ENCODE results near the gene BLOC1S5. TPM values are rescaled to one million over a fixed set of nuclear protein-coding genes. Genes with fewer than 3 reads are reported as not detected.

Gene BLOC1S5
- total RNA-seq, 1 experiment from 2014 or later: 11.8 TPM

GRCh38 chr6:8000188-8000596, 64.0 kb downstream of the BLOC1S5 start:
- TF ChIP-seq REST (IDR thresholded peaks at IDR 0.05; ENCODE audit: insufficient read depth in 1 of 2, low read depth in 2 of 2, low read length in 1 of 2): no peak
- TF ChIP-seq CTCF (IDR thresholded peaks at IDR 0.05): no peak
- no peak for TF ChIP-seq SIN3A (IDR thresholded peaks at IDR 0.05; ENCODE audit: borderline replicate concordance, insufficient read depth, low read depth, low read length)
- no peak overlapping the region for H3K4me3 ChIP-seq (ENCODE audit: low read depth in 2 of 2, low read length in 2 of 2)
- ChIA-PET CTCF (no interaction called here), POLR2A (no interaction called here)
- BruUV-seq (replicated peaks): no TSS peak
- no peaks in the 10 kb centered on the region for H3K4me1 ChIP-seq (ENCODE audit: control insufficient read depth, insufficient read depth, low read length)
- DNase-seq (ENCODE audit: low read depth, low spot score): no peak
- no peak for ATAC-seq
- in situ Hi-C loops (cut with HindIII; ENCODE audit: low pct_unique_long_range_greater_than_20kb, low sequenced_read_pairs) (no loop called here), intact Hi-C loops (cut with micrococcal nuclease; ENCODE audit: unreplicated experiment) (no loop called here)
- no peaks in the 10 kb centered on the region for H3K9me3 ChIP-seq (ENCODE audit: control insufficient read depth, insufficient read depth, low read depth, low read length)
- no peak overlapping the region for H3K27ac ChIP-seq (ENCODE audit: low read length)
- no peaks in the 10 kb centered on the region for H3K27me3 ChIP-seq (ENCODE audit: control insufficient read depth, insufficient read depth, low read length)
- no peaks in the 10 kb centered on the region for H3K36me3 ChIP-seq (ENCODE audit: control insufficient read depth, insufficient read depth, low read length)

GRCh38 chr6:7999201-7999600, 65.0 kb downstream of the BLOC1S5 start:
- H3K4me3 ChIP-seq (ENCODE audit: low read depth in 2 of 2, low read length in 2 of 2): no peak overlapping the region
- intact Hi-C loops (cut with micrococcal nuclease; ENCODE audit: unreplicated experiment) (no loop called here), in situ Hi-C loops (cut with HindIII; ENCODE audit: low pct_unique_long_range_greater_than_20kb, low sequenced_read_pairs) (no loop called here)
- no peaks in the 10 kb centered on the region for H3K9me3 ChIP-seq (ENCODE audit: control insufficient read depth, insufficient read depth, low read depth, low read length)
- no peak overlapping the region for H3K27ac ChIP-seq (ENCODE audit: low read length)
- H3K4me1 ChIP-seq (ENCODE audit: control insufficient read depth, insufficient read depth, low read length): no peaks in the 10 kb centered on the region
- ChIA-PET POLR2A (no interaction called here), CTCF (no interaction called here)
- ATAC-seq (no peak), DNase-seq (ENCODE audit: low read depth, low spot score) (no peak)
- no TSS peak for BruUV-seq (replicated peaks)
- no peaks in the 10 kb centered on the region for H3K36me3 ChIP-seq (ENCODE audit: control insufficient read depth, insufficient read depth, low read length)
- TF ChIP-seq REST (IDR thresholded peaks at IDR 0.05; ENCODE audit: insufficient read depth in 1 of 2, low read depth in 2 of 2, low read length in 1 of 2) (no peak), TCF7L2 (IDR thresholded peaks at IDR 0.05; ENCODE audit: low read depth, low read length) (no peak), SIN3A (IDR thresholded peaks at IDR 0.05; ENCODE audit: borderline replicate concordance, insufficient read depth, low read depth, low read length) (no peak), CTCF (IDR thresholded peaks at IDR 0.05) (no peak), POLR2AphosphoS5 (IDR thresholded peaks at IDR 0.05; ENCODE audit: low read depth, low read length) (no peak)
- no peaks in the 10 kb centered on the region for H3K27me3 ChIP-seq (ENCODE audit: control insufficient read depth, insufficient read depth, low read length)
